Thyroid gland (tissue), 4 donors: ENCODE measurements around the gene DIP2A. TPM values are rescaled to one million over a fixed set of nuclear protein-coding genes. Genes with fewer than 3 reads are reported as not detected.
"Not testable (repeated sequence)": the region's sequence is repeated elsewhere in the genome, so short reads cannot be mapped to it uniquely, and the experiment has no call there.

Experiments used
- DNase-seq, 2 donors: peaks; one replicate each; pipeline ENCODE4 v3.0.0-alpha.2; 2019
- H3K27ac ChIP-seq, 3 donors: fragments of 200-600 bp; sonication (generic); 1 replicate in 2 of 3; 2 replicates in 1 of 3; pipeline ENCODE4 v1.5.1; 2016 to 2019; ENCODE audit warnings: mild to moderate bottlenecking in 1 of 3, moderate library complexity in 1 of 3
- H3K27me3 ChIP-seq: fragments of 200-600 bp; sonication (generic); one replicate; pipeline ENCODE4 v1.5.1; 2019
- H3K36me3 ChIP-seq, 2 donors: fragments of 200-600 bp; sonication (generic); one replicate each; pipeline ENCODE4 v1.5.1; 2016 to 2019
- H3K4me1 ChIP-seq, 2 donors: fragments of 200-600 bp; sonication (generic); one replicate each; pipeline ENCODE4 v1.5.1; 2017 to 2019
- H3K4me3 ChIP-seq, 3 donors: fragments of 200-600 bp; sonication (generic); replicated peaks in 1 of 3; 1 replicate in 2 of 3; 2 replicates in 1 of 3; pipeline ENCODE4 v1.5.1; 2016; ENCODE audit warnings: mild to moderate bottlenecking in 1 of 3
- H3K9me3 ChIP-seq: fragments of 200-600 bp; sonication (generic); one replicate; pipeline ENCODE4 v1.5.1; 2017
- CTCF ChIP-seq, 6 experiments: fragments of 200-600 bp in 3 of 6; fragments of 450-650 bp in 3 of 6; sonication (generic) in 3 of 6; IDR thresholded peaks; one replicate each; pipeline ENCODE4 v1.5.1; 2016 to 2019; ENCODE audit warnings: antibody characterized with exemption in 6 of 6, mild to moderate bottlenecking in 2 of 6, inconsistent platforms in 1 of 6, moderate library complexity in 1 of 6
- POLR2A ChIP-seq, 2 donors: fragments of 450-650 bp; IDR thresholded peaks; one replicate each; pipeline ENCODE4 v1.6.1; 2017; ENCODE audit warnings: antibody characterized with exemption in 2 of 2, mild to moderate bottlenecking in 2 of 2, moderate library complexity in 1 of 2
- WGBS, 2 donors: methylation state at CpG; one replicate each; pipeline ENCODE4 v1.1.5; 2017; 5-methylcytosine and 5-hydroxymethylcytosine counted together
- intact Hi-C: fragments of 100-400 bp; cut with DNase I; formaldehyde crosslinking; loops from one replicate; pipeline ENCODE4 v1.15.1; 2023
- total RNA-seq, 4 donors: library from RNA; depleted of rRNA; stranded (reverse); fragments of >200 nt; gene quantifications; one replicate each; pipeline ENCODE4 v1.2.3, GENCODE V29; 2016

Gene DIP2A
- total RNA-seq, 4 donors from 2014 or later, result 35.1 to 56.3 (median 42.9) TPM

- peaks cover 0 to 15% of the 10 kb centered on the region in 2 donors for H3K4me1 ChIP-seq
- no peak for DNase-seq
- H3K9me3 ChIP-seq, result no peaks in the 10 kb centered on the region
- TF ChIP-seq POLR2A (IDR thresholded peaks at IDR 0.05), result no peak
- TF ChIP-seq CTCF (IDR thresholded peaks at IDR 0.05), result no peak
- H3K36me3 ChIP-seq, result peaks cover 12 to 13% of the 10 kb centered on the region in 2 donors
- no peak overlapping the region for H3K27ac ChIP-seq
- no peak overlapping the region for H3K4me3 ChIP-seq
- no peaks in the 10 kb centered on the region for H3K27me3 ChIP-seq
- intact Hi-C loops, result no loop called here
- WGBS, 2 donors, result 95 to 99% methylated on average over 2 of the region's 2 CpGs
Observed at GRCh38 chr21:46516068-46516467, 57.4 kb downstream of the DIP2A start.

- H3K4me3 ChIP-seq, result no peak overlapping the region
Observed at GRCh38 chr21:46517361-46517760, 58.7 kb downstream of the DIP2A start.

GRCh38 chr21:46518983-46519583, 60.4 kb downstream of the DIP2A start:
- no peak for TF ChIP-seq CTCF (IDR thresholded peaks at IDR 0.05)
- TF ChIP-seq POLR2A (IDR thresholded peaks at IDR 0.05), result no peak
- no peaks in the 10 kb centered on the region for H3K9me3 ChIP-seq
- peaks cover 0 to 15% of the 10 kb centered on the region in 2 donors for H3K4me1 ChIP-seq
- H3K27me3 ChIP-seq, result no peaks in the 10 kb centered on the region
- H3K4me3 ChIP-seq, result no peak overlapping the region
- WGBS, 2 donors, result 91 to 93% methylated on average over 4 of the region's 4 CpGs
- intact Hi-C loops, result no loop called here
- no peak overlapping the region for H3K27ac ChIP-seq
- H3K36me3 ChIP-seq, result no peaks in the 10 kb centered on the region
- DNase-seq, result no peak

More at GRCh38 chr21:46517361-46517760, 58.7 kb downstream of the DIP2A start:
- H3K9me3 ChIP-seq, result no peaks in the 10 kb centered on the region
- H3K36me3 ChIP-seq, result no peaks in the 10 kb centered on the region
- DNase-seq, result peak; percentile 33 to 58
- WGBS, 2 donors, result 77 to 79% methylated on average over 6 of the region's 6 CpGs
- H3K4me1 ChIP-seq, result peaks cover 0 to 15% of the 10 kb centered on the region in 2 donors
- H3K27me3 ChIP-seq, result no peaks in the 10 kb centered on the region
- TF ChIP-seq POLR2A (IDR thresholded peaks at IDR 0.05), result no peak
- TF ChIP-seq CTCF (IDR thresholded peaks at IDR 0.05), result no peak
- intact Hi-C loops, result no loop called here
- no peak overlapping the region for H3K27ac ChIP-seq

GRCh38 chr21:46527393-46527792, 68.7 kb downstream of the DIP2A start:
- 84 to 89% methylated on average over 8 of the region's 8 CpGs for WGBS, 2 donors
- H3K27ac ChIP-seq, DNase-seq, H3K27me3 ChIP-seq, H3K9me3 ChIP-seq, H3K4me1 ChIP-seq, H3K4me3 ChIP-seq, intact Hi-C loops, H3K36me3 ChIP-seq: not testable (repeated sequence)

- Histone ChIP-seq H3K9me3 (no peaks in the 10 kb centered on the region), H3K27me3 (no peaks in the 10 kb centered on the region), H3K4me1 (no peaks in the 10 kb centered on the region), H3K36me3 (peaks cover 2 to 5% of the 10 kb centered on the region in 2 donors), H3K4me3 (no peak overlapping the region), H3K27ac (no peak overlapping the region)
- intact Hi-C loops, result no loop called here
- DNase-seq, result no peak
- 91 to 96% methylated on average over 4 of the region's 4 CpGs for WGBS, 2 donors
- TF ChIP-seq CTCF (IDR thresholded peaks at IDR 0.05) (no peak), POLR2A (IDR thresholded peaks at IDR 0.05) (no peak)
Observed at GRCh38 chr21:46527801-46528200, 69.1 kb downstream of the DIP2A start.
